Smooth muscle cell (in vitro differentiated cells): ENCODE measurements around the gene RAB11B. TPM values are rescaled to one million over a fixed set of nuclear protein-coding genes. Genes with fewer than 3 reads are reported as not detected.

Source experiments
- DNase-seq: peaks from one replicate; lab custom pipeline; 2025; ENCODE audit not compliant: unreplicated experiment; lab: John Stamatoyannopoulos, UW
- H2AFZ ChIP-seq: fragments of 200-600 bp; sonication (generic); 2 replicates; pipeline ENCODE4 v1.6.0; 2016; ENCODE audit warnings: antibody characterized with exemption, low read depth, mild to moderate bottlenecking
- H3F3A ChIP-seq: fragments of 200-600 bp; sonication (generic); 2 replicates; pipeline ENCODE4 v1.6.0; 2017; ENCODE audit warnings: antibody characterized with exemption, low read depth
- H3K27ac ChIP-seq: fragments of 200-600 bp; sonication (generic); 2 replicates; pipeline ENCODE4 v1.5.1; 2016; ENCODE audit warnings: low read depth, mild to moderate bottlenecking
- H3K27me3 ChIP-seq: fragments of 200-600 bp; sonication (generic); 2 replicates; pipeline ENCODE4 v1.6.1; 2016; ENCODE audit warnings: low read depth, mild to moderate bottlenecking
- H3K36me3 ChIP-seq: fragments of 200-600 bp; sonication (generic); 2 replicates; pipeline ENCODE4 v1.5.1; 2016; ENCODE audit warnings: low read depth
- H3K4me1 ChIP-seq: fragments of 200-600 bp; sonication (generic); 2 replicates; pipeline ENCODE4 v1.5.1; 2016; ENCODE audit warnings: low read depth
- H3K4me2 ChIP-seq: fragments of 200-600 bp; sonication (generic); 2 replicates; pipeline ENCODE4 v1.6.0; 2016; ENCODE audit warnings: mild to moderate bottlenecking
- H3K4me3 ChIP-seq: fragments of 200-600 bp; sonication (generic); 2 replicates; pipeline ENCODE4 v1.5.1; 2016; ENCODE audit warnings: mild to moderate bottlenecking
- H3K79me2 ChIP-seq: fragments of 200-600 bp; sonication (generic); 2 replicates; pipeline ENCODE4 v1.6.0; 2016; ENCODE audit warnings: low read depth, mild to moderate bottlenecking
- H3K9ac ChIP-seq: fragments of 200-600 bp; sonication (generic); 2 replicates; pipeline ENCODE4 v1.6.0; 2016; ENCODE audit warnings: low read depth
- H3K9me3 ChIP-seq: fragments of 200-600 bp; sonication (generic); replicated peaks from 2 replicates; pipeline ENCODE4 v1.5.1; 2016; ENCODE audit warnings: low read depth
- H4K20me1 ChIP-seq: fragments of 200-600 bp; sonication (generic); 2 replicates; pipeline ENCODE4 v1.6.0; 2016; ENCODE audit warnings: low read depth
- WGBS: methylation state at CpG from one replicate; pipeline ENCODE4 v1.1.7; 2016; ENCODE audit warnings: low lambda C conversion rate; 5-methylcytosine and 5-hydroxymethylcytosine counted together
- polyA plus RNA-seq: library from polyadenylated mRNA; unstranded; fragments of >200 nt; fragmentation: Nextera tagmentation; extraction: Ambion mirVana; gene quantifications from 2 replicates; pipeline ENCODE4 v1.2.1, GENCODE V29; 2016
- total RNA-seq: library from RNA; depleted of rRNA; stranded (reverse); fragments of >200 nt; gene quantifications from 2 replicates; pipeline ENCODE4 v1.2.3, GENCODE V29; 2014
- TF ChIP-seq, protein P1 (sequence below): fragments of 200-600 bp; sonication (generic); IDR thresholded peaks from 2 replicates; pipeline ENCODE4 v1.5.1; 2017; ENCODE audit warnings: borderline replicate concordance, mild to moderate bottlenecking, antibody characterized with exemption; ENCODE audit not compliant: insufficient read depth, poor library complexity, severe bottlenecking

Gene RAB11B
- total and polyA plus RNA-seq, 2 experiments from 2014 or later, result 28.9 to 148 TPM

DNA sequence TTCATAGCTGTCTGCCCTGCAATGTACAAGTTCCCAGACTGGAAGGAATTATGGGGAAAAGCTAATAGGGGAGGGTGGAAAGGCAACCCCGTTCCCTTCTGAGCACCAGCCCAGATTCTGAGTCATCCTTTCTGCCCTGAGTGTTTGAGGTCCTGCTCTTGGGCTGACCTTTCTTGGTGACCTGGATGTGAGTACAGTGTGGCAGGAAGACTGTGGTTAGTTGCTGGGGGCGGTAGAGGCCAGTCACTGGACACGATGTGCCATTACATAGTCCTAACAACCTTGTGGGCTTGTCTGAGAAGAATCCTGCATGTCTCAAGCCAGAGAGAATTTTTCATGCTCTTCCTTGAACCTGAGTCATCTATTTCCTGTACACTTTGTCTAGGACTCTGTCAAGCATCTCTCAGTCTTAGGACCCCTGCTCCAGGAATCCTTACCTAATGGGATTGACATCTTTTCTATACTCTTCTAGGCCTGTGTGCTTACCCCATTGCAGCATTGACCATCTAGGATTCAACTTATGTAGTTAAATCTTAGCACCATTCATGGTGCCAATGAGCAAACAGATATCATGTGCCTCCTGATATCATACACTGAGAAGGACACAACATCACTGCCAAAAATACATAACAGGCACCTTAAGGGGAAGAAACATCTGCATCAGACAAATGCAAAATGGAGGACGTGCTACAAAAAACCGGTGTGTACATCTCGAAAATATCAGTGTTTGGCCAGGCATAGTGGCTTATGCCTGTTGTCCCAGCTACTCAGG, 34.3 kb upstream of the RAB11B start:
- DNase-seq, result no peak
- peaks cover 9% of the 10 kb centered on the region for H3F3A ChIP-seq

DNA sequence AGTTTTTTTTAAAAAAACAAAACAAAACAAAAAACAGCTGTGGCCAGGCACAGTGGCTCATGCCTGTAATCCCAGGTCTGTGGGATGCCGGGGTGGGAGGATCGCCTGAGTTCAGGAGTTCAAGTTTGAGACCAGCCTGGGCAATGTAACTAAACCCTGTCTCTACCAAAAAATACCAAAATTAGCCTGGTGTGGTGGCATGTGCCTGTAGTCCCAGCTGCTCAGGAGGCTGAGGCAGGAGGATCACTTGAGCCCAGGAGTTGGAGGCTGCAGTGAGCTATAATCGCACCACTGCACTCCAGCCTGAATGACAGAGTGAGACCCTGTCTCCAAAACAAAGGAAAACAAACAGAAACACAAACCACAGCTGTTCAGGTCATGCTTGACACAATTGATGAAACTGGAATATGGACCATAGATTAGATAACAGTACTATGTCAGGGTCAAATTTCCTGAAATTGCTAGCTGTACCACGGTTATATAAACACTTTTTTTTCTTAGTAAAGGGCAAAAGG, 33.1 kb upstream of the RAB11B start:
- Histone ChIP-seq H3K36me3 (no peaks in the 10 kb centered on the region), H4K20me1 (no peaks in the 10 kb centered on the region), H3K79me2 (no peaks in the 10 kb centered on the region), H3K4me3 (no peak overlapping the region), H3K27me3 (no peaks in the 10 kb centered on the region), H3F3A (peaks cover 9% of the 10 kb centered on the region), H2AFZ (no peak overlapping the region), H3K4me1 (peaks cover 2% of the 10 kb centered on the region), H3K4me2 (no peak overlapping the region), H3K9me3 (no peaks in the 10 kb centered on the region), H3K9ac (no peak overlapping the region), H3K27ac (no peak overlapping the region)
- no peak for DNase-seq
- TF ChIP-seq, protein P1, sequence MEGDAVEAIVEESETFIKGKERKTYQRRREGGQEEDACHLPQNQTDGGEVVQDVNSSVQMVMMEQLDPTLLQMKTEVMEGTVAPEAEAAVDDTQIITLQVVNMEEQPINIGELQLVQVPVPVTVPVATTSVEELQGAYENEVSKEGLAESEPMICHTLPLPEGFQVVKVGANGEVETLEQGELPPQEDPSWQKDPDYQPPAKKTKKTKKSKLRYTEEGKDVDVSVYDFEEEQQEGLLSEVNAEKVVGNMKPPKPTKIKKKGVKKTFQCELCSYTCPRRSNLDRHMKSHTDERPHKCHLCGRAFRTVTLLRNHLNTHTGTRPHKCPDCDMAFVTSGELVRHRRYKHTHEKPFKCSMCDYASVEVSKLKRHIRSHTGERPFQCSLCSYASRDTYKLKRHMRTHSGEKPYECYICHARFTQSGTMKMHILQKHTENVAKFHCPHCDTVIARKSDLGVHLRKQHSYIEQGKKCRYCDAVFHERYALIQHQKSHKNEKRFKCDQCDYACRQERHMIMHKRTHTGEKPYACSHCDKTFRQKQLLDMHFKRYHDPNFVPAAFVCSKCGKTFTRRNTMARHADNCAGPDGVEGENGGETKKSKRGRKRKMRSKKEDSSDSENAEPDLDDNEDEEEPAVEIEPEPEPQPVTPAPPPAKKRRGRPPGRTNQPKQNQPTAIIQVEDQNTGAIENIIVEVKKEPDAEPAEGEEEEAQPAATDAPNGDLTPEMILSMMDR, result no peak
- WGBS, result 85% methylated on average over 4 of the region's 4 CpGs

More for the DNA sequence above, 34.3 kb upstream of the RAB11B start:
- no peak overlapping the region for H2AFZ ChIP-seq
- no peaks in the 10 kb centered on the region for H4K20me1 ChIP-seq
- WGBS, result 52% methylated on average over 6 of the region's 6 CpGs
- no peaks in the 10 kb centered on the region for H3K27me3 ChIP-seq
- H3K36me3 ChIP-seq, result no peaks in the 10 kb centered on the region
- no peak overlapping the region for H3K9ac ChIP-seq
- H3K27ac ChIP-seq, result peak overlapping the region; percentile 73
- H3K4me2 ChIP-seq, result no peak overlapping the region
- TF ChIP-seq, protein P1, result no peak
- no peaks in the 10 kb centered on the region for H3K9me3 ChIP-seq
- peaks cover 5% of the 10 kb centered on the region for H3K4me1 ChIP-seq
- no peak overlapping the region for H3K4me3 ChIP-seq
- H3K79me2 ChIP-seq, result no peaks in the 10 kb centered on the region

DNA sequence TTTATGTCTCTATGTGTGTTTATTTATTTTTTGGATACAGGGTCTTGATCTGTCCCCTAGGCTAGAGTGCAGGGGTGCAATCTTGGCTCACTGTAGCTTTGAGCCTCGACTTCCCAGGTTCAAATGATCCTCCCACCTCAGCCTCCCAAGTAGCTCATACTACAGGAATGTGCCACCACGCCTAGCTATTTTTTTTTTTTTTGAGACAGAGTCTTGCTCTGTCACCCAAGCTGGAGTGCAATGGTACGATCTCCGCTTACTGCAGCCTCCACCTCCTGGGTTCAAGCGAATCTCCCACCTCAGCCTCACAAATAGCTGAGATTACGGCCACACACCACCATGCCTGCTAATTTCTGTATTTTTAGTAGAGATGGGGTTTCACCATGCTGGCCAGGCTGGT, 31.2 kb upstream of the RAB11B start:
- H3F3A ChIP-seq, result peaks cover 17% of the 10 kb centered on the region
- H3K4me2 ChIP-seq, result no peak overlapping the region
- no peaks in the 10 kb centered on the region for H3K27me3 ChIP-seq
- no peaks in the 10 kb centered on the region for H3K36me3 ChIP-seq
- no peak overlapping the region for H3K9ac ChIP-seq
- no peaks in the 10 kb centered on the region for H3K79me2 ChIP-seq
- H4K20me1 ChIP-seq, result no peaks in the 10 kb centered on the region
- H3K9me3 ChIP-seq, result no peaks in the 10 kb centered on the region
- H3K4me1 ChIP-seq, result peaks cover 7% of the 10 kb centered on the region
- TF ChIP-seq, protein P1, result no peak
- no peak overlapping the region for H2AFZ ChIP-seq
- WGBS, result 84% methylated on average over 6 of the region's 6 CpGs
- DNase-seq, result no peak
- no peak overlapping the region for H3K27ac ChIP-seq
- H3K4me3 ChIP-seq, result no peak overlapping the region
